HG02610 (cell line): ENCODE results near the gene XXYLT1.
"Not testable (repeated sequence)": the region's sequence is repeated elsewhere in the genome, so short reads cannot be mapped to it uniquely, and the experiment has no call there.

Experiments
- ATAC-seq: cut with Tn5 transposase; IDR thresholded peaks from one replicate; pipeline ENCODE4 v1.9.1; 2021; ENCODE audit warnings: mild to moderate bottlenecking, moderate library complexity; ENCODE audit not compliant: unreplicated experiment

The XXYLT1 gene

DNA sequence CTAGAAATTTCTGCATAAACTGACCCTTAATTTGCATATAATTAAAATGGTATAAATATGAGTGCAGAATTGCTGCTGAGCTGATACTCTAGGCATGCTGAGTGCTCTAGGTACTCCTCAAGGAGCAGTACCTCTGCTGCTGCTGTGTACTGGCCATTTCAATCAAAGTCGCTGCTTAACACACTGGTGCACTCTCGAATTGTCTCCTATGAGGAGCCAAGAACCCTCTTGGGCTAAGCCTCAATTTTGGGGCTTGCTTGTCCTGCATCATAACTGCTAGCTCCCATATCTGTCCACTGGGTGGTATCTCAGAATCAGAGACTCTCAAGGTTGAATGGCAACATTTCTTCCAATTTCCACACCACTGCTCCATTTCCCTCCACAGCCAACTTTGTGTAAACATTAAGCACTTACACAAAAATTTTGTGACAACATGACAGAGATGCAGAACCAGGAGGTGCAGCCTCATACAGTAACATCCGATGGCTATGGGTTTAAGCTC, 82.5 kb downstream of the XXYLT1 start:
- no peak for ATAC-seq

DNA sequence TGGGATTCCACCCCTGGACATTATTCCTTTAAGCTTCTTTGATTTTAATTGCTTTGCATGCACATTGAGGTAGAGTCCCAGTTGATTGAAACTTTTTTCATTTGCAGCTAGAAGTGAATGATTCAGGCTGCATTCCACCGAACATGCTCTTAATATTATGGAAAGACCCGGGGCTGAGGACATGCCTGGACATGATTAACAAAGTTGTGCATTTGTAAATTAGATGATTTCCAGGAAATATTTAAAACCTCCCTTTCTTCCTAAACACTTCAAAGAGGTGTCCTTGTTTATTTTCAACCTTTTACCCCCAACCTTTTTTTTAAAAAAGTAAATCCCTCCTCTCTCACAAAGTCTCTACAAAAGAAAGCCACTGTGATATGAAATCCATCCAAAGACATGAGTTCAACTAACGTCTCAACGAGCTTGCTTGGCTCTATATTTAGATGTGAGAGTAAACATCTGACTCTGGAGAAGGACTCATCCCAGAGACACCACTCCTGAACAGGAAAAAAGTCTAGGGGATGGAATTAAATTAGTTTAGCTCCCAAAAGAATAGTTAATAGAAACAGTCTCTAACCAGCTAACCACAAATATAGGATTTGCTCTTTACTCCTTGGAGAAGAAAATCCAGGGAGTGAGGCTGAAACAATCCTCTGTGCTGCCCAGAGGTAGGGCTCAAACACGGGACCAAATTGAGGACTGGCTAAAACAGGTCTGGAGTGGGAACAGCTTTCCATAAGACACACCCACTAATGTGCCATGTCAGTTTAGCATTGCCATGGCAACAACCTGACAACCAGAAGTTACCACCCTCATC, 83.1 kb downstream of the XXYLT1 start:
- no peak for ATAC-seq

DNA sequence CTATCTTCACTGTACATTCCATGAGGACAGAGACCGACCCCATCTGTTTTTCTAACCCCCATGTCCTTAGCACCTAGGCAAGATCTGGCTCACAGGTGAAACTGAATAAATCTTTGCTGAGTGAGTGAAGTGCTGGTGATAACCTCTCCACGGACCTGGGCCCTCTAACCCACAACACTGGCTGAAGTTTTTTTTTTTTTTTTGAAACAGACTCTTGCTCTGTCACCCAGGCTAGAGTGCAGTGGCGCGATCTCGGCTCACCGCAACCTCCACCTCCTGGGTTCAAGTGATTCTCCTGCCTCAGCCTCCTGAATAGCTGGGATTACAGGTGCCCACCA, 84.3 kb downstream of the XXYLT1 start:
- not testable (repeated sequence) for ATAC-seq

DNA sequence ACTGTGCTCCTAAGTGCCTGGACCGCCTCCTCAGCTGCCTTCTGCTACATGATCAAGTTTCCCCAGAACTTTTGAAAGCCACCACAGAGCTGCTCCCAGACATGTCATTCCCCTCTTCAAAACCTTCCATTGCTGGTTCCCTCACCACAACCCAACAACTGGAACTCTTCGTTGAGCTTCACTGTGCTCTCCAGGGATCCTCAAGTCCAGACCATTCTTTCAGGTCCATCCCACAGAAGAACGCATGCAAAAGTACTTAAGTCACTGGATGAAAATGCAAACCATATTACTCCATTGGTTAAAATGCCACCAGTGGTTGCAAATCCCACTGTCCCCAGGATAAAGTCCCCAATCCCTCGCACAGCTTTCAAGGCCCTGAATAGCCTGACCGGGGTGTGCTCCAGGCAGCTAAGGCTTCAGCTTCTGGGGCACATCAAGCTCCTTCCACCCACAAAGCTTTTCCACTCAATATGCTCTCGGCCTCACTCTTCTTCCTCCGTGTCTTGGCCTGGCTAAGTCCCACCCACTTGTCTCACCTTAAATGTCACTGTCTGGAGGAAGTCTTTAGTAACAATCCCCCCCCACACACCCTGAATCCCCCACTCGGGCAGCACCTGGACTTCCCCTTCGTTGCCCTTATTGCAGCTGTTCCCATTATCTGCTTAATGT, 84.8 kb downstream of the XXYLT1 start:
- no peak for ATAC-seq

GRCh38 chr3:195185583-195185982, 85.4 kb downstream of the XXYLT1 start:
- ATAC-seq, result no peak

DNA sequence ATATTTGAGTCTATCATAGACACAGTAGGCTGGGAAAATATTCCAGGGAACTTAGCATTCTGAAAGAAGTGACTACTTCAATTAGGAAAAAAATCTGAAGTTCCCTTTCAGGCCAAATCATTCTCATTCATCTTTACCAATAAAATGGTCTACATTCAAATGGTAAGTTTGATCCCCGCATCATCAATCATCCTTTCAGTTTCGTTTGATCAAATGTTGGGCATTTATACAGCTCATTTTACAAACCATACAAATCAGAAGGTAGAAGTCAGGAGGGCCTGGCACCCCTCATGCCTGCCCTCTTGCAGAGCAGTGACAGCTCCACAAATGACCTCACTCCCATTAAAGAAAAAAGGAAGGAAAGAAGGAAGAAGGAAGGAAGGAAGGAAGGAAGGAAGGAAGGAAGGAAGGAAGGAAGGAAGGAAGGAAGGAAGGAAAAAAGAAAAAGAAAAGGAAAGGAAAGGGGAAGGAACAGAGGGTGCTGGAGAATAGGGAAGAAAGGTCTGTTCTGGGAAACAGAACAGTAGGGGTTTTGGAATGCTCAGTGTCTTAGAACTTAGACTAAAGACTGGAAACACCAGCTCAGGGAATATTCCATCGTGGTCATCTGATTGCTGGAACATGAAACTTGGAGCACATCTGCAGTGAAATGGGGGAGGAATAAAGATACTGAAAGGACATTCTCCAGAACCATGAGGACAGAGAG, 86.1 kb downstream of the XXYLT1 start:
- ATAC-seq, result no peak

DNA sequence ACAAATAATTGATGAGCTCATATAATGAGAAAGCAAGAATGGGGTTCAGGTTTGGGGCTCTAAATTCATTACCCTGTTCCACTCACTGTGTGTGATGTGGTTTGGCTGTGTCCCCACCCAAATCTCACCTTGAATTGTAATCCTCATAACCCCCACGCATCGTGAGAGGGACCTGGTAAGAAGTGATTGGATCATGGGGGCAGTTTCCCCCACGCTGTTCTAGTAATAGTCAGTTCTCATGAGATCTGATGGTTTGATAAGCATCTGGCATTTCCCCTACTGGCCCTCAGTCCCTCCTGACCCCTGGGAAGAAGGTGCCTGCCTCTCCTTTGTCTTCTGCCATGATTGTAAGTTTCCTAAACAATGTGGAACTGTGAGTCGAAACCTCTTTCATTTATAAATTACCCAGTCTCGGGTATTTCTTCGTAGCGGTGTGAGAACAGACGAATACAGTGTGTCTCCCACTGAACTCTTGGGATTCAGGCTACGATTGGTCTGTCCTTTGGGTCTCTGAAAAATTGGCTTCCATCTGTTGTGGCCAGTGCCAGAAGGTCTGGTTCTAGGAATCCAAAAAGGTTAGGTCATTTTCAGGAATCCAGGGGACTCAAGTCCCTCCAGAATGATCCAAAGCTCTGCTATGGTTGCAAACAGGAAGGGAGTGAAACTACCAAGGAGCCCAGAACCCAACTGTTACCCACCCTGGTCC, 87.7 kb downstream of the XXYLT1 start:
- no peak for ATAC-seq

GRCh38 chr3:195182470-195182795, 88.5 kb downstream of the XXYLT1 start:
- ATAC-seq, result no peak

DNA sequence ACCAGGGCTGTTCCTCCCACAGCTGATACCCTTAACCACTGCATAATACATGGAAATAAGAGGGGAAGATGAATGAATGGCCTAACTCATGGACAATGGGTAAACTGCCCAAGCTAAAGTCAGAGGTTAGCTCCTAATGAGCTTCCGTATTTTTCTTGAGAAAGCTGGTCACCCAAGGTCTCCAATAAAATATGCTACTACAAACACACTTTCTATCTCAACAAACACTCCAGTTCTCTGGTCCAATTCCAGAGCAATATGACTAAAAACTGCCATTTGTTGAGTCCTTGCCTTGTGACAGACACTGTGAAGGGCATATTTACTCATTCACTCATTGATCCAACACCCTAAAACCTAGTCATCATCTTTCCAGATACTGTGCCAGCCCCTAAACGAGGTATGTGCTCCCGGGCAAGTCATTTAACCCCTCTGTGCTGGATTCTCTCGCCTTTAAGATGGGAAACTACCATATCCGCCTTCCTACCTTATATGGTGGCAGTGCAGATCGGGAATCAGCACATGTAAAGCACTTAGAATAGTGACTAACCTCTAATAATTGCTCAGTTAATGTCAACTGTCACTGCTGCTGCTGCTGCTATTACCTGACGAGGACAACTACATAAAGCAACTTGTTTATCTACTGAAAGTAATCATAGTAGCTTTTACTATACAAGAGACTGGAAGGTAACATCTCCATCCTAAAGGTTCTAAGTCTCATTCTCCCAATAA, 89.1 kb downstream of the XXYLT1 start:
- ATAC-seq, result no peak

GRCh38 chr3:195181113-195181498, 89.9 kb downstream of the XXYLT1 start:
- no peak for ATAC-seq

DNA sequence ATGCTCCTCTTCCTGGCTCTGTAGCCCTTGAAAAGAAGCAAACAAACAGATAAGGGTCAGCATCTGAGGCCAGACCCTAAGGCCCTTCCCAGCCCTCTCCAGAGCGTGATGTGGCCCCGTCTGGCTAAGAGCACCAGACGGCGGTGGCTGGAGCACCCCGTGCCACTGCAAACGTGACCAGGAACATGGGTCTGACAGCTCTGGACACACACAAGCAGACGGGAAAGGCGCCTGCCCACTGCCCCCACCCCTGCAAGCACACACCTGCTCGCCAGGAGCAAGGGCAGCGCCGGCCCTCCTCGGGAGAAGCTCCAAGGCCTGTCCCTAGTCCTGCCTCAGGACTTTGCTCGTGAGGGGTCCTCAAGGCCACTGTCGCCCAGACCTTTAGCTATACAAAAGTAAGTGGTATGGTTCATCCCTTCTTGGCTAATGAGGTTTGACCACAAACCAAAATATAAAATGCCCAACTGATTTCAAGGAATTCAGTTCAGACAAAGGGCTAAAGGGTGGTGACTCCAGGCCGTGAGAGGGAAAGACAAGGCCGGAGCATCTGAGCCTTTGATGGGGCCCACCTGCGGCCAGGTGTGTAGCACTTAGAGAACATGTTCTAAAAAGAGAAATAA, 90.4 kb downstream of the XXYLT1 start:
- ATAC-seq, result no peak

DNA sequence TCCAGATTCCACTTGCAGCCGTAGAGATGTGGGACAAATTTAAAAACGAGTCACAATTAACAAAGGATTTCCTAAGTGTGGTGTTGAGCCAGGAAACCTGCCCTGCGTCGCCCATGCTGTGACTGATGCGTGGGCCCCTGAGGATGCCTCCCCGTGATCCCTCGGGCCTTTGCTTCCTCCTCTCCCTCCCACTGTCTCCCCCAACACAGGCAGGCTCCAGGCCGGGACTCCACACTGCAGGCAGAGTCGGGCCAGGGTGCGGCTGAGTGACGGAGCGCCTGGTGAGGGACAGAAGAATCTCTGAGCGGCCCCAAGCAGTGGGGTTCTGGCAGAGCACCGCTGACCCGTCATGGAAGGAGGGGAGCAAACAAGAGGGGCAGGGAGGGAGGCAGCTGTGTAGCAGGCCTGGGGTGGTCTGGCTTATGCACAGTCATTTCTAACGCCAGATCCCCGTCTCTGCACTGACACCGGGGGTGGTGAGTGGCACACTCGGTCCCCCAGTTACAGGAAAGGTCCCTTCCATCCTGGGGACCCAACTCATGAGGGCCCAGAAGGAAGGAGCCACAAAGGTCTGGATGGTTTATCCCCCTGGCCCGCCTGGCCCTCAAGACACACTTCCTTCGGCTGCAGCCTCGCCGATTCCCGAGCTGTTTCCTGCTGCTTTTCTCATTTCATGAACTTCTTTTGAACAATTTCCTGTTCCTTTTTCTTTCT, 91.0 kb downstream of the XXYLT1 start:
- no peak for ATAC-seq

DNA sequence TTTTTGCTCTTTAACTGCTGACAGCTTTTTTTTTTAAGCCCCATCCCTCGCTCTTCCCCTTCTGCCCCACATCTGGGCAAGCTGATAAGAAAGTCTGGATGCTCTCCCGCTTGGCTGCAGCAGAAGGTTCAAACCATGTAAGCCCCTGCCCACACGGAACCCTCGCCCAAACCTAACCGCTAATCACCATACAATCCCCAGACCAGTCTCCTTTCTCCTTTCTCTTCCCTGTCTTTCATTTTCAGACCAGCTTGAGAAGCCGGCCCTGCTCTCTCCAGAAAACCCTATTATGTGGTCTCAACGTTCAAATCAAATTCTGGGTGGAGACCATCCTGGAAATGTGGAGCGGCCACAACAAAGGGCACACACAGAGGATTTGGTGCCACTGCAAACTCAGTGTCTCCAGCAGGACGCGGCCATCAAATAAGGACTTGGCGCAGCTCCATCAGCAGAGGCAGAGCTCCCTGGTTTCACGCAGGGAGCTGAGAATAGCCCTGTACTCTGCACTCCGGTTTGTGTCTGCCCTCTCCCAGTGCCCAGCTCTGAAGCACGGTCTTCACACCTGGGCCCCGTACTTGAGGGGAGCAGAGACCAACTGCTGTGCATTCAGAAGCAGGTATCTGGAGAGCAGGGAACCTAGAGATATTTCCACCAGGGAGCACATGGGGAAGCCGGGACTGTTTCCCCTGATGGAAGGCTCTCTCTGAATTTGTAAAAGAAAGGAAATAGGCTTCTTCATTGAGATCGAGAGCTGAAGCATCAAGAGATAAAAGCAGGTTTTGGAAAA, 92.6 kb downstream of the XXYLT1 start:
- no peak for ATAC-seq

DNA sequence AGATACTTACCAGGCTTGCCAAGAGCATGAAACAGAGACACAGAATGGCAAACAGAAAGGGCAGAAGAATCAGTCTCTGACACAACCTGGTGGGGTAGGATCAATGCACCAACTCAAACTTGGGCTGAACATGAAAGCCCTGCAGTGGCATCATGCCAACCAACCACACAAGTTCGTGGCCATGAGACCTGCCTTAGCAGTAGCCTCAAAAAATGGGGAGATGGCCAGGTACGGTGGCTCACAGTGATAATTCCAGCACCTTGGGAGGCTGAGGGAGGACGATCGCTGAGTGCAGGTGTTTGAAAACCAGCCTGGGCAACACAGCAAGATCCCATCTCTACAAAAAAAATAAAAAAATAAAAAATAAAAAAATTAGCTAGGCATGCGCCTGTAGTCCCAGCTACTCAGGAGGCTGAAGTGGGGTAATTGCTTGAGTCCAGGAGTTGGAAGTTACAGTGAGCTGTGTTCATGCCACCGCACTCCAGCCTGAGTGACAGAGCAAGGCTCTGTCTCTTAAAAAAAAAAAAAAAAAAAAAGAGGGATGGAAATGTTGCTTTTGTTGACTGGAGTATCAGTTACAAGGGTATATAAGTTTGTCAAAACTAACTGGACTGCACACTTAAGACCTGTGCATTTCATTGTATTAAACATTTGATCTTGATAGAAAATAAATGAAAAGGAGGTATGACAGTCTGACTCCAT, 93.4 kb downstream of the XXYLT1 start:
- ATAC-seq, result no peak

DNA sequence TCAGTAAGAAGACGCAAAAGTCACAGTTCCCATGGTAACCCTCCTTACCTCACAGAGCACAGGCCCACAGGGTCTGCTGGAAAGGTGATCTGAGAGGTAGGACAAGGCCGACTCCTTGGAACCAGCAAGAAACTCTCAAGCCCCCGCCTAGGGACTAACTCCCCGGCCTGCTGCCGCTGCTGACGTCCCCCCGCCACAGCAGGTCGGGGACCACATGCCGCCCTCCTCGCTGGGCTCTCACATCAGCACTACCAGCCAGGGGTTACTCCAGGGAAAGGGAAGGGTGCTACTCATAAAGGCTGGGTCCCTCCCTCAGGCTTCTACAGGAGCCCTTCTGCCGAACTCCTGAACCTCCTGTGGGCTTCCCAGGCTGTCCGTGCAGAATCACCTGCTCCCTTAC, 94.2 kb downstream of the XXYLT1 start:
- no peak for ATAC-seq

GRCh38 chr3:195175476-195176337, 95.3 kb downstream of the XXYLT1 start:
- no peak for ATAC-seq

DNA sequence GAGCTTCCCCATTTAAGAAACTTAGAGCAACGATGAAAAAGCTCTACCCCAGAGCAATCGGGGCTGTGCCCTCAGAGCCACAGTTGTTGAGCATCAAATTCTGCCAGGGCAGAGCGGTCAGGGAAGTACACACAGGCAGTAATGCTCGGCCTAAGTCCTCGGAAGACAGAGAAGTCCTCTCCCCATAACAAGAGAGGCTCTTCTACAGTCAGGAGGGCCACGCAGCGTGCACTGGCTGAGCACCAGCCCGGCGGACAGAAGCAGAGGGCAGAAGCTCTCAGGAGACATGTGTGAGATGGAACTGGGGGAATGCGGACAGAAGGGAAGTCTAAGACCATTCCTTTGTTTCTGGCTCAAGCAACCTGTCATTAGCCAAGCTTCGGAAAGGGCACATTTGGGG, 95.9 kb downstream of the XXYLT1 start:
- no peak for ATAC-seq
